ENCODE measurements around the gene CCKAR.

CCKAR gene, protein sequence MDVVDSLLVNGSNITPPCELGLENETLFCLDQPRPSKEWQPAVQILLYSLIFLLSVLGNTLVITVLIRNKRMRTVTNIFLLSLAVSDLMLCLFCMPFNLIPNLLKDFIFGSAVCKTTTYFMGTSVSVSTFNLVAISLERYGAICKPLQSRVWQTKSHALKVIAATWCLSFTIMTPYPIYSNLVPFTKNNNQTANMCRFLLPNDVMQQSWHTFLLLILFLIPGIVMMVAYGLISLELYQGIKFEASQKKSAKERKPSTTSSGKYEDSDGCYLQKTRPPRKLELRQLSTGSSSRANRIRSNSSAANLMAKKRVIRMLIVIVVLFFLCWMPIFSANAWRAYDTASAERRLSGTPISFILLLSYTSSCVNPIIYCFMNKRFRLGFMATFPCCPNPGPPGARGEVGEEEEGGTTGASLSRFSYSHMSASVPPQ

DNA sequence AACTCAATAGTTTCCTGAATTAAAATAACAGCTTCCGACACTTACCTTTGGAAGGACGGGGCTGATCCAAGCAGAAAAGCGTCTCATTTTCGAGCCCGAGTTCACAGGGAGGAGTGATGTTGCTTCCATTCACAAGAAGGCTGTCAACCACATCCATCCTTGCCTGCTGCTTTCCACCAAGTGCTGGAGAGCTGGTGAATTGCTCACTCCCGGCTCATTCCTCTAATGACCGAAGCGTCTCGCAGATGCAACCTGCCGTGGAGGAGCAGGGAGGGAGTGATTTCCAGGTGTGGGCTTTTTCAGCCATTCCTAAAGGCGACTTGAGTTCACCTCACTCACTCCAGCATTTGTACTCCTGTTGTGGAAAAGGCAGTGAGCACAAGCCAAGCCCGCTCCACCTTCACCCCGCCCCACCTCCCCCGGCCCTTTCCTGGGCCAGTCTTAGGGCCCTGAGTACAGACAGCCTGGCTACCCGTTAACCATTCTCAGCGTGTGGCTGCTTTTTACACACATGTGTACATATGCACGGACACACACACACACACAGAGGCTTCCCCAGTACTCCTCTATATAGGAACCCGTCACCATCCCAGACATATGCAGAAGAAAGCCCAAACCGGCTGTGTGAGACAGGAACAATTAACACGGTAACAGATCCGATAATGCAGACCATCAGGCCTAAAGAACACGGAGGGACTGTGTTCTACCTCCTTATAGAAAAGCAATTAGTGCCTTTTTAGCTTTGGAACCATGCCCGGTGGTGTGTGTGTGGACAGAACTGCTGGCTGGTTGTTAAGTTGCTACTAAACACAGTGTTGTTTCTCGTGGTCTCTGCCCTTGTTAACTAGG lies at the start of gene CCKAR:
CCKAR (minus strand) TSS at position 374 of the 849 bp plus-strand sequence; CDS start at position 157, 217 bp downstream.
- TF ChIP-seq GATA2 (IDR thresholded peaks at IDR 0.05; ENCODE audit: low read depth, low read length) (no peak), GATA3 (IDR thresholded peaks at IDR 0.05; ENCODE audit: low read depth, low read length) (no peak)

DNA sequence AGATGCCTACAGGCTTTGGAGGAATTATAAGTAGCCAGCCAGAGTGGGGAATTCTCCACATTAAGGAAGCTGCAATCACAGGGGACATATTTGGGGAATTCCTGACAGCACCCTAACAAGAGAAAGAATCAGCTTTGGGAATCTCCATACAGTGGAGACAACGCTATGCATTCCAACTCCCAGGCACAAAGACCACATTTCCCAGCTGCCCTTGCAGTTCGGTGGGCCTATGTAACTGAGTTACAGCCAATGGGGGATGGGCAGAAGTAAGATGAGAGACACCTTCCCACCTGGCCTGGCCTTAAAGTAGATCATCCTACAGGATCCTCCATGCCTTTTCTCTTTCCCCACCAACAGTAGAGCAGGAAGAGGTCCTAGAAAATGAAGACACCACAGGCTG lies 43.4 kb upstream of the CCKAR start:
- no peak for TF ChIP-seq GATA3 (IDR thresholded peaks at IDR 0.05; ENCODE audit: low read depth, low read length)
- TF ChIP-seq GATA2 (IDR thresholded peaks at IDR 0.05; ENCODE audit: low read depth, low read length), result no peak

DNA sequence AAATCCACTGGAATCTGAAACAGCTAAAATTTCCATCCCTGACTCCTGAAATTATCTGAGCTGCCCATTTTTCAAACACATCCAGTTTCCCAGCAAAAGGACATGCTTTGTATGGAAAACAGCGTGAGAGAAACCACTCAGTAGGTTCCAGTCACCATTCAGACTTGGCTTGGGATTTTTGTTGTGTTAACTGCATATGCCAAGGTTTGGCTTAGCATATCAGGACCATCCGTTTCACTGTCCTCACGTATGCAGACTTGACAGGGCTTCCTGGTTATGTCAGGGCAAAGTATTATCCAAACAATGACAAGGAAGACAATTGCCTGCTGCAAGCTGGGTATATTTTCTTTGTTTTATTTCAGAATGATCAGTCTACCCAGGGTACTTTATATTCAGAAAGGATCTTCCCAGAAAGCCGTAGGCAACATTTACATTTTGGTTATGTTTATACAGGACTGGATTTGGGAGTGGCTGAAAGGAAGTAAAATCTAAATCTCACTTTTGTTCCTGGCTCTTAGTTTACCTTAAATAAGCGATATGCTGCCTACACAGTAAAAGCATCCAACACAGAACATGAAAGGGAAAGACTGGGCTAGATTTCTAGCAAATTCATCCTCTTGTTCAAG lies 41.3 kb upstream of the CCKAR start:
- TF ChIP-seq GATA3 (IDR thresholded peaks at IDR 0.05; ENCODE audit: low read depth, low read length) (no peak), GATA2 (IDR thresholded peaks at IDR 0.05; ENCODE audit: low read depth, low read length) (no peak)

DNA sequence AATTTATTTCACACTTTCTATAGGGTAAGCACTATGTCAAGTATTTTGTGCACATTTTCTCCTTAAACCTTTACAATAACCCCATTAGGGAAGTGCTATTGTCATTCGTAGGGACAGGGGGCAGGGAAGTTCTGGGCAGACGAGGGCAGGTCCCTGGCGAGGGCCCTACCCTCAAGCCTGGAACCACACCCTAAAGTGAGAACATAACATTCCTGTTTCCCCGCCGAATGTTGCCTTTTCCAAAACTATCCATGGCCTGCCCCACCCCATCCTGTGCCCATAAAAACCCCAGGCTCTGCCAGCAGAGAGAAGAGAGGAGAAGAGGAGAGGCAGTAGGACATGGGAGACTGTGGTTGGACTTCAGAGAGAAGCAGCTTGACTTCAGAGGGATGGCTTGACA lies 39.8 kb upstream of the CCKAR start:
- TF ChIP-seq GATA2 (IDR thresholded peaks at IDR 0.05; ENCODE audit: low read depth, low read length), result no peak
- no peak for TF ChIP-seq GATA3 (IDR thresholded peaks at IDR 0.05; ENCODE audit: low read depth, low read length)

DNA sequence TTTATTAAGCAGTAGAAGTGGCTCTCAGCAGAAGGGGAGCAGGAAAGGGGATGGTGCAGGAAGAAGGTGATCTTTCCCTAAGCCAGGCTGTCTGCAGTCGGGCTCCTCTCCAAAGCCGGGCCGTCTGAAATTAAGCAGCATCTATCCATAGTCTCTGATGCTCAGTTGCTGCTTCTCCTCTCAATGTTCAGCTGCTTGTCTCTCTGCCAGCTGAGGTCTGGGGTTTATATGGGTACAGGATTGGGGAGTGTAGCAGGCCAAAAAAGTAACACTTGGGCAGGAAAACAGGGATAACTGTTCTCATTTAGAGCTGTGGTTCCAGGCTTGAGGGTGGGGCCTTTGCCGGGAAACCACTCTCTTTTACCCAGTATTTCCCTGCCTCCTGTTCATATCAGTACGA lies 39.2 kb upstream of the CCKAR start:
- TF ChIP-seq GATA3 (IDR thresholded peaks at IDR 0.05; ENCODE audit: low read depth, low read length) (no peak), GATA2 (IDR thresholded peaks at IDR 0.05; ENCODE audit: low read depth, low read length) (no peak)

DNA sequence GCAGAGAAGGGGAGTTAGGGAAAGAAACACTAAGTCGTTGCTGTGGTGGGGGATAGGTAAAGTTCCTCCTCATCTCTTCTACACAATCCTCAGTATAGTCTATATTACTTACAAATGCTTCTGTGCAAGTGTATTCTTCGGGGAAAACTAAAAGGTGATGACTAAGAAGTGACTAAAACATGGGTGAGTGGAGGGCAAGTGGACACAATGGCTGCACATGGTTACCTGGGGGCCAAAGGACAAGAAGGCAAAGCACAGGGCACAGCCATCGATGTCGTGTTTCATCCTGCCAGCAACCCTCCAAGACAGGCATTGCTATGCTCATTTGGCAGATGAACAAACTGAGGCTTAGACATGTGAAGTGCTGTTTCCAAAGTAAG lies 35.5 kb upstream of the CCKAR start:
- no peak for TF ChIP-seq GATA2 (IDR thresholded peaks at IDR 0.05; ENCODE audit: low read depth, low read length)
- no peak for TF ChIP-seq GATA3 (IDR thresholded peaks at IDR 0.05; ENCODE audit: low read depth, low read length)

DNA sequence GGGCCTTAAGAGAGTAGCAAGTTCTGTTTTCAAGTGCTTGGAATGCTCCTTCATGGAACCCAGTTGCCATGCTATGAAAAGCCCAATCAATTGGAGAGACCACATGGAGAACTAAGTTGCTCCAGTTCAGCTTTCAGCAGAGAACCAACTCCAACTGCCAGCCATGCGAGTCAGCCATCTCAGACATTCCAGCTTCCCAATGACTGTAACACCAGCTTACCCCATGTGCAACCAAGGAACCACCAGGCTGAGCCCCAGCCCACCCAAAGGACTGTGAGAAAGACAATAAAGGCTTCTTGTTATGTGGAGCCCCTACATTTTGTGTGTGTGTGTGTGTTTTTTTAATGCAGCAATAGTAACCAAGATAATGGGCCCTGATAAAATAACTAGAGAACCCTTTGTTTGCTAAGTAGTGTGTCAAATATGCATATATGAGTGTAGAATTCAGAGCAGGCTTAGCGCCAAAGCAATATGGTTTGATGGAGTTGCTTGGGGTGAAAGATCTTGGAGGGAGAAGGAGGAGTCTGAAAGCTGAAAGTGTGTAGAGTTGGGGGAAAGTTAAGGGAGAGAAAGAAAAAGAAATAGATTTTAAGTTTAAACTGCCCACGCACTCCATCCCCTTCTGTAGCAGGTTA lies 35.0 kb upstream of the CCKAR start:
- no peak for TF ChIP-seq GATA2 (IDR thresholded peaks at IDR 0.05; ENCODE audit: low read depth, low read length)
- no peak for TF ChIP-seq GATA3 (IDR thresholded peaks at IDR 0.05; ENCODE audit: low read depth, low read length)

DNA sequence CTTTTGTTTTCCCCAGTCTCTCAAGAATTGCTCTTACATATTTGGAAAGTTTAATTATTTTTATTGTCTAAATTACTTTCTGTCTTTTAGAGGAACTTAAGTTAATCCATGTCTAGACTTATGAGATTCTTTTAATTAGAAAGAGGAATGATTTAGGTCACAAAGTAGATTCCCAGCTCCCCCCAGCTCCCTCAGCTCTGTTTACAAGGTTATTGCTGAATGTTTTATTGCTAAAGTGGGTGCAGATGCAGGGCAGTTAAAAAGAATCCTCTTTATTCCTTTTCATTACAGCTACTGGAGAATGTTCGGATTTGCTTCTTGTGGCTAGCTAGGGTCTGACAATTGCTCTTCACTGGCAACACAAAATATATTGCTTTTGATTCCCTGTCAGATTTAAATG lies 33.7 kb upstream of the CCKAR start:
- TF ChIP-seq GATA3 (IDR thresholded peaks at IDR 0.05; ENCODE audit: low read depth, low read length) (no peak), GATA2 (IDR thresholded peaks at IDR 0.05; ENCODE audit: low read depth, low read length) (no peak)

DNA sequence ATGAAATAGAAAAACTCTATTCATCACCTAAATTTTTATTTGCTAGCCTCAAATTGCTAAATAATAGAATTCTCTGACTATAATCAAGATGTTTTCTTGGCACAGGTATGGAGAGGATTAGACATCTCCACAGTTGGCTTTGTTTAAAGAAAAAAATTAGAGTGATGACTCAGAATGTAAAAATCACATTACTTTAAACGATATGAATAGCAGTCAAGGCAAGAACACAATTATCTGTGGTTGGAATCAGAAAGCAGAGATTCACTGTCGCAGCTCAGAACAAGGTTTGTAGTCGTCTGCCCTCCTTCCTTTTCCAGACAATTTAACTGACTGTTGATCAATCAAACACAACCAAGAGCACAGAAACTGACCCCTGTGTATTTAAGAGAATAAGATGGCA lies 32.2 kb upstream of the CCKAR start:
- peak; percentile 18; the same call in 1 of the 2 replicates for TF ChIP-seq GATA2 (IDR thresholded peaks at IDR 0.05; ENCODE audit: low read depth, low read length)
- TF ChIP-seq GATA3 (IDR thresholded peaks at IDR 0.05; ENCODE audit: low read depth, low read length), result no peak

DNA sequence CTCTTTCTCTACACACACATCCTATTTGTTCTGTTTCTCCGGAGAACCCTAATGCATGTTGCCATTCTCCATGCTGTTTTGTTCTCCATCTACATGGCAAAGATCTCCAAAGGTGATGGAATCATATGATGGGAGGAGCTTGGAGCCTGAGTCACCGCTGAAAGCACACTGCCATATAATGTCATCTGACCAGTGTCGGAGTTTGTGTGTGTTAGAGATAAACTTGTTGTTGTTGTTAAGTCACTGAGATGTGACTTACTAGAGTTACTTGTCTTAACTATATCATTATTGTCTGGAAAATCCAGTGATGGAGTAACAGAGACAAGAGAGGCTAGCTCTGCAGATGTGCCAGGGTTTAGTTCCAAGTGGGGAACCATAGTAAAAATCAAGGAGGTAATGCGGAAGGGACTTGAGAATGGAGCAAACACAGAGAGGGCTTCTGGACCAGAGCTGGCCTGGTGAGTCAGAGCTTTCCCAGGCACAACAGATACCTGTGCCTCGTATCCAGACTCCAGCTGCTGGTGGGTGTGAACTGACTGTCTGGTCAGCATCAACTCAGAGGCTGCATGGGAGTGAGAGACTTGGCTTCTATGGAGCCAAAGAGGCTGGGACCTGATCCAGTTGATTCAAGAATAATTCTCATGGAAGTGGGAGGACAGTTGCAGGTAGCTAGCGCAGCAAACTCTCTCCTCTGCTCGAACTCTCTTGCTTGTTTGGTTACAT lies 30.6 kb upstream of the CCKAR start:
- TF ChIP-seq GATA3 (IDR thresholded peaks at IDR 0.05; ENCODE audit: low read depth, low read length), result no peak
- no peak for TF ChIP-seq GATA2 (IDR thresholded peaks at IDR 0.05; ENCODE audit: low read depth, low read length)

DNA sequence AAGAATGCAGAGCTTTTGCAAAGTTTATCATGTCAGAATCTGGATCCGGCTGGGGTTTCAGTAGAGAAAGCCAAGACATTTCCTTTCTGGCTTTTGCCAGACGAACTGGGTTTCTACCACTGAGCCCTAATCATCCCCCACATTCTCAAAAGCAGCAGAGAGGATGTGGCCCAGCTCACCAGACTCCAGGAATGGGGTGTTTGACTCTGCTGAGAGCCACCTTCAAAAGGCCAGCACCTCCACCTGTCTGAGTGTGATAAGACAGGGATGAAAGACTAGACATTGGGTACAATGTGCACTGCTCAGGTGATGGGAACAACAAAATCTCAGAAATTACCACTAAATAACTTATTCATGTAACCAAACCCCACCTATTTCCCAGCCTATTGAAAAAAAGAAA lies 25.7 kb upstream of the CCKAR start:
- TF ChIP-seq GATA3 (IDR thresholded peaks at IDR 0.05; ENCODE audit: low read depth, low read length), result no peak
- TF ChIP-seq GATA2 (IDR thresholded peaks at IDR 0.05; ENCODE audit: low read depth, low read length), result no peak

DNA sequence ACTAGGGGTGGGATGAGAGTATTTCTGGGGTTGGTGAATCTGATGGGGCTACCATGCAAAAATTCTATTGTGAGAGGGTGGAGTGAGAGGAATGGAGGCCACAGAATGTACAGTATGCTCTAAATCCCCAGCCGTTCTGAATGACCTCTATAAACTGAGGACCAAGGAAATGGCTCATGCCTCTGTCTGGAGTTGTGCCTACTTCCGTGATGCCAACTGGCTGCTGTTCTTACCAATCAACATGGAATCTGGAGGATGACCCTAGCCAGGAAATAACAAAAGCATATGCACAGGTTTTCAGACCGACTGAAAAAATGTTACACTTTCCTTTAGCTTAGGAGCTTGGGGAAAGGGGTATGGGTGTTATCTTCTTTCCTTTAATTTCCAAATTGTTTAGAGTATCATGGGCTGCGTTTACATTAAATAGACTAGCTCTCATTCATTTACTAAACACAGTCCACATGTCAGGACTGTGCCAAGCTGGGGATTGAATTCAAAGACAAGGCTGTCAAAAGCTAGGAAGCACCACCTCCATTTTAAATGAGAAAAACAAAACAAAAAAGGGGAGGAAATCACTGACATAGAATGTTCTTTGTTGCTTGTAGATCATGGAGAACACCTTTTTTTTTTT lies 20.2 kb upstream of the CCKAR start:
- TF ChIP-seq GATA3 (IDR thresholded peaks at IDR 0.05; ENCODE audit: low read depth, low read length), result no peak
- no peak for TF ChIP-seq GATA2 (IDR thresholded peaks at IDR 0.05; ENCODE audit: low read depth, low read length)

All from SH-SY5Y (cell line).